ENCODE measurements around the gene SRR. TPM values are rescaled to one million over a fixed set of nuclear protein-coding genes. Genes with fewer than 3 reads are reported as not detected.

The SRR gene
- total RNA-seq, 1 donor from 2014 or later: 11.6 TPM

DNA sequence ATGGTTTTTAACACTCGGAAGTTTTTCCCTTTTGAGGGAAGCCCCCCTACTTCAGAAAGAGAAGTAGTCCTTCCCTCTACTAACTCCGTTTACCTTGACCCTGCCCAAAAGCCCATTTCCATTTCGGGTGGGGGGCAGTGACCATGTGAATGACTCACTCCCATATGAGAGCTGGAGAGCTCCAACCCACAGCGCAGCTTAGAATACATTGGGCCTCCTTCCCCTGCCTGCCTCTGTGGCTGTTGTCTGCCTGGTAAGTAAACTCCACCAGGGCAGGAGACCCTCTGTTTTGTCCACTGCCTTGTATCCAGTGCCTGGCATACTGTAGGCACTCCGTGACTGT, 34.5 kb downstream of the SRR start:
- DNase-seq (ENCODE audit: low read depth in 2 of 2): peak in 1 of 2 donors; percentile 32

DNA sequence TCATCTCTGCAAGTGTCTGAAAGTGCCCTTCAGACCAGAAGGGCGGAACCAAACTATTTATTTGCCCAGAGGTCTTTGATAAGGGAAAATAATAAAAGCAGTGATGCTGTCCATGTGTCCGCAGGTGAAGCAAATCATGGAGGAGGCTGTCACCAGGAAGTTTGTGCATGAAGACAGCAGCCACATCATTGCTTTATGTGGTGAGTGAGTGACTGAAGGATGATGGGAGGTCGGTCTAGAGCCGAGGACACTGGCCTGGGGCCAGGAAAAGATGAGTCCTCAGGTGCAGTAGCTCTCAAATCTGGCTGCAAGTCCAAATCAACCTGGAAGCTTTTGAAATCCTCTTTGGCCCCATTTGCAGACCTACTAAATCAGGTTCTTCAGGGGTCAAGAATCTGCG, 39.7 kb downstream of the SRR start:
- peak; percentile 19 to 39 for DNase-seq (ENCODE audit: low read depth in 2 of 2)

DNA sequence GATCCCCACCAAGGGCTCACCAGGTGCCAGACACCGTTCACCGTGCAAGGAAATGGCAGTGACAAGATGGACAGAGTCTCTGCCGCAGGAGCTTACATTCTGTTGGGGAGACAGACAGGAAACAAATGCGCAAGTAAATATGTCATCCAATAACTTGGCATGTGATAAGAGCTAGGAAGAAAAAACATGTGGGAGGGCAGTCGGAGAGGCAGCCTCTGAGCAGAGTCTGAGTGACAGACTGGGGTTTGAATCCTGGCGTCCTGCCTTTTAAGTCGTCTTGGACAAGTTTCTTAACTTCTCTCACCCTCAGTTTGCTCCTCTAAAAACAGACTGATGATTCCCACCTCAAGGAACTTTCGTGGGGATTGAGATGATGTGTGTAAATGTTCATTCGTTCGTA, 40.8 kb downstream of the SRR start:
- DNase-seq (ENCODE audit: low read depth in 2 of 2): peak in 1 of 2 donors; percentile 35

DNA sequence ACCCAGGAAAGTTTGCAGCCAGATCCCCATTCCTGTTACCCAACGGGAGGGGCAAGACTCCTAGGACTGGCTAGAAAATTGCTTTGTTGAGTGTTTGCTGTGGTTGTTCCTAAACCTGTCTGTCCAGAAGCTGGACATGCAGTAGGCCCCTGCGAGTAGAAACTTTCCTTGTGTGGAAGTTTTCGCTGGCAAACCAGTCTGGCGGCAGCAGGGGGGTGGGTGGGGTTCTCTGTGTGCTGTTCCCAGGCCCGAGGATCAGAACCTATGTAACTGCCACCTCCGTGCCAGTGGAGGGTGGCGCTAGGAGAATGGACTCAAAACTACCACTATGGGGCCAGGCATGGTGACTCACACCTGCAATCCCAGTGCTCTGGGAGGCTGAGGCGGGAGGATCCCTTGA, 42.7 kb downstream of the SRR start:
- no peak for DNase-seq (ENCODE audit: low read depth in 2 of 2)

DNA sequence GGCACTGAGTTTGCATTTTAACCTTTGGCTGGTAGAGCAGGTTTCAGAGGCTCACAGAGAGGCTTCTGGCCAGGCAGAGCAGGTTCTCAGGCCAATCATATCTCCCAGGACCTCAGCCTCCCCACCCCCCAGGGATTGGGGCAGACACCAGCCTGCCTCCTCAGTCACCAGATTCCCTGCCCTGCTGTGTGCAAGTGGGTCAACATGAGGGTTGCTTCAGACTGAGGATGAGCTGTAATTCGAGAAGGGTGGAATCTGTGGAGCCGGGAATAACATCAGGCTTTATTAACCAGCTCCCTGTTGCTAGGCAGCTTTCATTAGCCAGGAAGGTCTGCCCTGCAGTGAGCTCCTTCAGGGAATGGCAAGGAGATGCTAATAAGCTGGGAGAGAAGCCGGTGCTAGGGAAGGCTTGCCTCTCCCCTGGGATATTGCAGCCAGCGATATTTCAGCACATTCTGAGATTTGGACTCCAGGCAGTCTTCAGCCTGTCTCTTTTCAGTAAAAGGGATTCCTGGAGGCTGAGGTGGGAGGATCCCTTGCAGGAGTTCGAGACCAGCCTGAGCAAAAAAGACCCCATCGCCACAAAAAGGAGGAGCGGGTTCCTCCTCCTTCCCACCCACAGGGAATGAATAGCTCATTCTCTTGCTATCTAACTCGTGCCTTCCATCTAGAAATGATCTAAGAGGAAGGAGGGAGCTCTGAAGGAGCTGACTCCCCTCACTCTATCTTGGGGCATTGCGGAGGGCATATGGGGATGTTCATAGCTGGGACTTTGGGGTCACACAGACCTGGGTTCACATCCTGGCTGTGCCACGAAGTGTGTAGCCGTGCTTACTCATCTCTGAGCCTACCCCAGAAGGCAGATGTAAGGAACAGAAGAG, 44.3 kb downstream of the SRR start:
- no peak for DNase-seq (ENCODE audit: low read depth in 2 of 2)

DNA sequence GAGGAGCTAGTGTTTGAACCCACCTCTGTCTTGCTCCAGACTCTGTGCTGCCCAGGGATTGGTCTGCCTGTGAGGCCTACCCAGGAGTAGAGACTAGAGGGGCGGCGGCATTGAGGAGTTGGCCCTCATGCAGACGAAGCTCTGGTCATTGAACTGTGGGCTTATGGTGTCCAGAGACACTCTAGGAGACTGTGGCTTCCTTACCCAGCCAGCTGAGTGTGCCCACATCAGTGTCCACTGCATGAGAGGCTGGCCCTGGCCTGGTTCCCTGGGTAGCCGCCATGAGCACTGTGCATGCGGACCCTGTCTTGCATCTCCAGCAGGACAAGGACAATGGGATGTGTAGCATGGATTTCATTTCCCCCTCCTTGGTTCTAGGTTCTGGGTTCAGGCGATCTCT, 47.5 kb downstream of the SRR start:
- no peak for DNase-seq (ENCODE audit: low read depth in 2 of 2)

DNA sequence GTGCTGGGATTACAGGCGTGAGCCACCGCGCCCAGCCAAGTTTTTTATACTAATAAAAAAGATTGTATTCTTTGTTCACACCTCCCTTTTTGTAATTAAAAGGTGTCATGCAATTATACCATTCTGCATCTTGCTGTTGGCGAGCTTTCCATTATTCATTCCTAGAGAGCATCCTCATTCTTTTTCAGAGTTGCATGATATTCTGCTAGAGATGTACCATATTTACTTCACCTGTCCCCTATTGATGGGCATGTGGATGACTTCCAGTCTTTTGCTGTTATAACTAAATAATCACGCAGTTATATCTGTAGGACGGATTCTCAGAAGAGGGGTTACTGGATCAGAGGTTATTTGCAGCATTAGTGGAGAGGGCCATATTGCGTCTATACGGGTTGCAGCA, 50.6 kb downstream of the SRR start:
- no peak for DNase-seq (ENCODE audit: low read depth in 2 of 2)

DNA sequence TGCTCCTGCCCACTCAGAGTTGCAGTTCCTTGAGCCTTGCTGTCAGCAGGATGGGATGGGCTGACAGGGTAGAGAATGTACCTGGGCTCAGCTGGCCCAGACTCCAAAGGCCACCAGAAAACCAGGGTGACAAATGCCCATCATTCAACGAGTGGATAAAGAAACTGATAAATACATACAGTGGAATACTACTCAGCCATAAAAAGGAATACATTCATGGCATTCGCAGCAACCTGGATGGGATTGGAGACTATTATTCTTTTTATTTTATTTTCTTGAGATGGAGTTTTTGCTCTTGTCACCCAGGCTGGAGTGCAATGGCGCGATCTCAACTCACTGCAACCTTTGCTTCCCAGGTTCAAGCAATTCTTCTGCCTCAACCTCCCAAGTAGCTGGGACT, 53.5 kb downstream of the SRR start:
- no peak for DNase-seq (ENCODE audit: low read depth in 2 of 2)

DNA sequence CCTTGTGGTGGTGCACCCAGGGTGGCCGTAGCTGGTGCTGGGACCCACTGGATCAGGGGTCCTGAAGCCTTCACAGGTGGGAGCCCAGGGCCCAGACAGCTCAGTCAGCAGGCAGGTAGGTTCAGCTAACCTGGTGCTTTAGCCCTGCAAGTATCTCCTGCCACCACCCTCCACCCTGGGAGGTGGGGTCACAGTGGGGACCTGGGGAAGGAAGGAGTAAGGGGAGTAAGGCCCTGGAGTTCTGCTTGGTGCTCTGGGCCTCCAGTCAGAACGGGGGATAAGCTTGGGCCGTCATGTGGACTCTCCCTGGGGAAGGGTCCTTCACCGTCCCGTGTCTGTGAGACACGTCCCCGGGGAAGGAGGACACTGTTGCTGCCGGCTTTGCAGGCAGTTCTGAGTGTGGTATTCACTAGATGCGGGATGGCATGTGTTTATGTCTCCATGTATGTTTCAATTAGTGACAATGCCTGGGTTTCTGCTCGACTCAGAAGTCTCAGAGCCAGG, 54.2 kb downstream of the SRR start:
- DNase-seq (ENCODE audit: low read depth in 2 of 2): no peak

DNA sequence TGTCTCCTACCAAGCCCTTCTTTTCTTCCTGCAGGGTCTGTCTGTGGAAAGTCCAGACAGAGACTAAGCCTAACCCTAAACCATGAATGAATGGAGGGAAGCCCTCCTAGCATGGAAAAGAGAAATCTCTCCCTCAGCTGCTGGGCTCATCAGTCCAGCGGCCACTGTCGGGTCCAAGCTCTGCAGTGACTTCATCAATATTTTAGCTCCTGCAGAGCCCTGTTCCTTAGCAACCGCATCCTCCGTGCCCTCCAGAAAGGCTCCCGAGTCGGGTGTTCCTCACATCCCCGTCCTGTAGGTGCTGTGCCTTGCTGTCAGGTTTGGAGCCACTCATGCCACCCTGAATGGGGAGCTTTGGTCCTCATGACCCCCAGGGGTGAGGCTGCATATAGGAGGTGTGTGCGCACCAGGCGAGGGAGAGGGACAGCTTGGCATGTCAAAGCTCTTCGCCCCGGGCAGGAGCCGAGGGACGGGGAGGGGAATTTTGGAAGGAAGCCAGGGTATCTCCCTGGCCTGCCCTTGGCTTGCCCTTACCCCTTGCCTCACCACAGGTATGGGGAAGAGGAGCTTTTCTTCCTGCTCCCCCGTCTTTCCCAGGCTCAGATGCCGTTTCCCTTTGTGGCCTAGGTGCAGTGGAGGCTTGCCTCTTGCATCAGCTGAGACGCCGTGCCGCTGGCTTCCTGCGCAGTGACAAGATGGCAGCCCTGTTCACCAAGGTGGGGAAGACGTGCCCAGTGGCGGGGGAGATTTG, 57.4 kb downstream of the SRR start:
- DNase-seq (ENCODE audit: low read depth in 2 of 2): no peak

DNA sequence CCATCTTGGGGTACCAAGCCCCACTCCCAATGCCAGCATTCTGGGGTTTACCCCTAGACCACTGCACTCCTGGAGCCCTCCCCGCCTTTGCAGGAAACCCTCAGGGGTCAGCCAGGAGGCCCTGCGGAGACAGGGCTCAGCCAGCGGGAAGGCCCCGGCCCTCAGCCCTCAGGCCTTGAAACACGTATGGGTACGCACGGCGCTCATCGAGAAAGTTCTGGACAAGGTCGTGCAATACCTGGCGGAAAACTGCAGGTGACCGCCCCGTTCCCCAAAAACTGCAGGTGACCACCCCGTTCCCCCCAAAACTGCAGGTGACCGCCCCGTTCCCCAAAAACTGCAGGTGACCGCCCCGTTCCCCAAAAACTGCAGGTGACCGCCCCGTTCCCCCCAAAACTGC, 58.3 kb downstream of the SRR start:
- DNase-seq (ENCODE audit: low read depth in 2 of 2): no peak

DNA sequence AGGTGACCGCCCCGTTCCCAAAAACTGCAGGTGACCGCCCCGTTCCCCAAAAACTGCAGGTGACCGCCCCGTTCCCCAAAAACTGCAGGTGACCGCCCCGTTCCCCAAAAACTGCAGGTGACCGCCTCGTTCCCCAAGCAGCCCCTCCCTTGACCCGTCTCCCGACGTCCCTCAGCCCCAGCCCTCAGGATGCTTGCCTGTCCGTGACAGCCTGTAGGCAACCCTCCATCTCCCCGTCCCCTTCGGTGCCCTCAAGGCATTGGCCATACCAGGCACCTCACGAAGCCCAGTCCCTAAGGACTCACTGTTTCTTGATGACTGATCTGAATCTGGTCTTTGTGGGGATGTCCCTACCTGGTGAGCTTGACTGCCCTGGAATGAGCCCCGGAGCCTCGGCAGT, 58.7 kb downstream of the SRR start:
- no peak for DNase-seq (ENCODE audit: low read depth in 2 of 2)

DNA sequence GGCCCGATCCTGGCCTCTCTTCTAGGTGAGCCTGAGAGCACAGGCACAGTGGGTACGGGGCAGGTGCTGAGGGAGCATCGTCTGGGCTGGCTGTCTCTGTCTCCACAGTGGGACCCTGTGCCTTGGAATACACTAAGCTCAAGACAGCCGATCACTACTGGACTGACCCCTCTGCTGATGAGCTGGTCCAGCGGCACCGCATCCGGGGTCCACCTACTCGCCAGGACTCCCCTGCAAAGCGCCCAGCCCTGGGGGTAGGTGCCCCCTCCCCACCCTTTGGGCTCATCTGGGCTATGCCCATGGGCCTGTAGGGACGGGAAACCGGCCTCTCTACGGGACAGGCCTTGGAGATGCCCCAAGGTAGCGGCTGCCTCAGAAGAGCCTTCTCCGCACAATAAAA, 59.1 kb downstream of the SRR start:
- DNase-seq (ENCODE audit: low read depth in 2 of 2): no peak

DNA sequence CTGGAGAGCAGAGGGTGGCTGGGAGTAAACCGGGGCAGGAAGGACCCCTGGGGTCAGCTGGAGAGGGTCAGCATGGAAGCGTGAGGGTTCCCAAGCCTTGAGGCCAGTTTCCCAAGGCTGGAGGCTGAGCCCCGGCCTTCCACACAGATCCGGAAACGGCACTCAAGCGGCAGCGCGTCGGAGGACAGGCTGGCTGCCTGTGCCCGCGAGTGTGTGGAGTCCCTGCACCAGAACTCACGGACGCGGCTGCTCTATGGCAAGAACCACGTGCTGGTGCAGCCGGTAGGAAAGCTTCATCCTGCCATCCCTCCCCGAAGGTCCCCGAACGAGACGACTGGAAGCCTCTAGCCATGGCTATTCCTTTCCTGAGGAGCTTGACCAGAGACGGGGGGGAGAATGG, 59.6 kb downstream of the SRR start:
- no peak for DNase-seq (ENCODE audit: low read depth in 2 of 2)

DNA sequence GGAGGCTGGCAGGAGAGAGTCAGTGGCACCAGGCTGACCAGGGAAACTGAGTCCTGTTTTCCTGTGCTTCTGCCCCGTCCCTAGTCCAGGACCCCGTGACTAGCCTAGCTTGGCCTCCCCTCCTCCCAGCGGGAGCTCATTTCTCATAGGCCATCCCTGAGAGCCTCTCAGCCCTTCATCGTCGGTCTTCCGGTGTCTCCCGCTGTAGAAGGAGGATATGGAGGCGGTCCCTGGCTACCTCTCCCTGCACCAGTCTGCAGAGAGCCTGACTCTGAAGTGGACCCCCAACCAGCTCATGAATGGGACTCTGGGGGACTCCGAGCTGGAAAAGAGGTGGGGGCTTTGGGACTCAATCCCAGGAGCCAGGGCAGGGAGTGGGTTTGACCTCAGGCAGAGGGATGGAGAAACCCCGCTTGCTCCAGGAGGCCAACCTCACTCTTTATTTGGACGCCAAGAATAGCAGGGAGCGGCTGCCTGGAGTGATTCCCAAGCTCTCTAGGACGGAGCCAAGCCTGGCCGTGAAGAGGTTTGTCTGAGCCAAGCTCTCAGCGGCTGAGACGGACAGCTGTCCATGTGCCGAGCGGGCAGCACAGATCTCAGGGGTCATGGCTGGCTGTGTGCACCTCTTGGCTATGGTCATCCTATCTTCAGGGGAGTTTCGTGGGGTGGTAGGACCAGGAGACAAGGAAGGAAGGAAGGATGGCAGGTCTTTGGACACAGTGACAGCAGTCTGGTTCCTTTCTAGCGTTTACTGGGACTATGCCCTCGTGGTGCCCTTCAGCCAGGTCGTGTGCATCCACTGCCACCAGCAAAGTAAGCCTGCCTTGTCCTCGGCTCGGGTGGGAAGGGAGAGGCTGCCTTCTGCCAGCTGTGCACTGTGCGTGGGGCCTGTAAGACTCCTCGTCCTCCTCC, 60.4 kb downstream of the SRR start:
- no peak for DNase-seq (ENCODE audit: low read depth in 2 of 2)

DNA sequence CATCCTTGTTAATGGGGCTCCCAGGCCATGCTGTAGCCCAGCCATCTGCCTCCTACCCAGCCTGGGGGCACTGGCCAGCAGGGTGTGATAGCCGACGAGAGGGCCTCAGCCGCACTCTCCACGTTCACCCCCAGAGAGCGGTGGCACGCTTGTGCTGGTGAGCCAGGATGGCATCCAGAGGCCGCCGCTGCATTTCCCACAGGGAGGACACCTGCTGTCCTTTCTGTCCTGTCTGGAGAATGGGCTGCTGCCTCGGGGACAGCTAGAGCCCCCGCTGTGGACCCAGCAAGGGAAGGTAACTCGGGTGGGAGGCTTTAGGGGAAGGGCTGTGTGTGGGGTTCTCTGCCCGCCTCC, 61.0 kb downstream of the SRR start:
- DNase-seq (ENCODE audit: low read depth in 2 of 2): no peak

DNA sequence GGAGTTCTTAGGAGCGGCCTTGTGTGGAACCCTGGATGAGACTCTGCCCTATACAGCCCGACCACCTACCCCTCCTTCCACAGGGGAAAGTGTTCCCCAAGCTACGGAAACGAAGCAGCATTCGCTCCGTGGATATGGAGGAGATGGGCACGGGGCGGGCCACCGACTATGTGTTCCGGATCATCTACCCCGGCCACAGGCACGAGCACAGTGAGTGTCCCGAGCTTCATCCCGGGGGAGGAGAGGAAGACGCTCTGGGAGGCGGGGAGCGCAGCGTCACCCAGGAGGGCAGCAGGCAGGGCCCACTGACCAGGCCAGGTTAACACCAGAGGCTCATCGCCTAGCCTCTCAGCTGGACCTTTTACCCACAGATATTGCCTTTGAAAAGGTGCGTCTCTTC, 61.4 kb downstream of the SRR start:
- no peak for DNase-seq (ENCODE audit: low read depth in 2 of 2)

DNA sequence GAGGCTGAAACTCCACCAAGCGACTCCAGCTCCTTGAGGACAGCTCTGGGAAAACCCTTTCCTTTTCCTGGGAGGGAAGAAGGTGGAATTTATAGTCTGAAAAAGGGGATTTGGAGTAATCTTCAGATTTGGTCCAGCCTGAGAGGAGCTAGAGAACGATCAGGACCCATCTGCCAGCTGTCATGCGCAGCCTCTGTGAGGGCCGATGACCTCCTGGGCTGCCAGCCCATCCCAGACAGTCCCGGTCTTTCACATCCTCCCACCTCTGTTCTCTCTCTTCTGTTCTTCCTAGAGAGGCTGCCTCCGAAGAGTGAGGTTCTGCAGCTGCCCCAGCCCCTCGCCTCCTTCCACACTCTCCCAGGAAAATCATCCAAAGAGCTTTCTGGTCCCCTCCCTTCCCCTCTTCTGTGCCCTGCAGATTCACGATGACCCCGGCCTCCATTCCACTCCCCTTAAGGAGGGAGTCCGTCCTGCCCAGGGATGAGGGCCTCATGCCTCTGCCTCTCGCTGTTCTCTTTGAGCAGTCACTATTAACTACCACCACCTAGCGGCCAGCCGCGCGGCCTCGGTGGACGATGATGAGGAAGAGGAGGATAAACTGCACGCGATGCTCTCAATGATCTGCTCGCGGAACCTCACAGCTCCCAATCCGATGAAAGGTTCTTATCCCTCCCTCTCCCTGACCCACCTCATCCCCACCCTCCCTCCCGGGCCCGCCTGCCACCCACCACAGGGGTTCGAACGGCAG, 63.2 kb downstream of the SRR start:
- DNase-seq (ENCODE audit: low read depth in 2 of 2): no peak

DNA sequence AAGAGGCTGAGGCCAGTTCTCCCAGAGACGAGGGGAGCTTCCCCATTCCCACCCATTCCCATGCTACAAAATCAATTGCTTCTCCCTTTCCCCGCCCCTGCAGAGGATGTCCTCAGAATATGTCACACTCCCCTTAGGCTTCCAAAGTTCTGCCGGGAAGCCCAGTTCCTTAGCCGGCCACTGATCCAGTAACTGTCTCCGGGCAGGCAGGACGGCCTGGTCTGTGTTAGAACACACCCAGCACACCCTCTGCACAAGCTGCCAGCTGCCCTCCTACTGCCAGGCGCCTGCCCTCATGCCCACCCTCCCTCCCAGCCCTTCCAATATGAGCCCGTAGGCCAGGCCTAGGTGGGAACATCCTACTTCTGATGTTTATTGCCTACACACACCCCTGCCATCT, 64.6 kb downstream of the SRR start:
- no peak for DNase-seq (ENCODE audit: low read depth in 2 of 2)

DNA sequence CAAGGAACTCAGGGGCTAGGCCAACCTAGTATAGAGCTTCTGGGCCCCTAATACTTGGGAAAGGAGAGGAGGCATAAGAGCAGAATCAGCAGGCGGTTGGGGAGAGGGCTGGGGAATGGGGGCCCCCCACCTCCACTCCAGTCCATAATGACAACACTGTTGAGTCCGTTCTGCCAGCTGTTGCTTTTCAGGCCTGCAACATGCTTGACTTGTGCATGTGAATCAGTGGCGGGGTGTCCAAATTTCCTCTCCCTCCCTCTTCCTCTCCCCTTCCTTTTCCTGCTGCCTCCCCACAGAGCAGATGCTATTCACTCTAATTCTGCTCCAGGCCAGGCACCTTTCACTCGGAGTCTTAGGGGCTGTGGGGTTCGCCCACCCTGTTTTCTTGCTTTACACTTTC, 65.3 kb downstream of the SRR start:
- peak in 1 of 2 donors; percentile 23 for DNase-seq (ENCODE audit: low read depth in 2 of 2)

DNA sequence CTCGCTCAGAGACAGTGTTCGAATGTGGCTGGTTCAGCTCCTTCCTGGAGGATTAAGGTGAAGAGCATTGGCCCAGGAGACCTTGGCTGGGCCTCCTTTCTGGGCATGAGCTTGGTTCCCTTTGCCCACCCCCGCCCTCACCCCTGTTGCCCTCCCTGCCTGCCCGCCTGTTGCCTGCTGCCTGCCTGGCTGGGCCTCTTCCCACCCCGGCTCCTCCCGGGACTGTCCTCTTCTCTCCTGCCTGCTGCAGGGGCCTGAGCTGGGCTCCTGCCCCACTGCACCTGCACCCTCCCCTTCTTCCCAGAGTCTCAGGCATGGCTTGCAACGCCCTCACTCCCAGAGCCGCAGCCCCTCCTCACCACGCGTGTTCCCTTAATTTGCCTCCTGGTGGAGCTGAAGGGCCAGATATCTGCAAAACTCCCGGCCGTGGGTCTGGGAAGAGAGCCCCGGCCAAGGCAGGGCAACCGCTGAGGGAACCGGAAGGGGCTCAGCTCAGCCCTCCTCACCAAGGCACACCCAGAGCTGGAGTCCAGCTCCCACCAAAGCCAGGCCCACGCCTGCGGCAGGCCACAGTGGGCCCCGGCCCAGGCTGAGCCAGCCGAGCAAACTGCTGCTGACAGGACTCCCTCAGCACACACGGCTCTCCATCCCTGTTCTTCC, 65.9 kb downstream of the SRR start:
- DNase-seq (ENCODE audit: low read depth in 2 of 2): no peak
